Heart right ventricle (tissue), 16 donors: Measurements from ENCODE around the gene HK3. TPM values are rescaled to one million over a fixed set of nuclear protein-coding genes. Genes with fewer than 3 reads are reported as not detected.

Experiments used
- ATAC-seq, 8 donors: fragments of 200-7000 bp; cut with Tn5 transposase; one replicate each; pipeline ENCODE4 v1.9.1; 2020; ENCODE audit warnings: mild to moderate bottlenecking in 8 of 8, moderate library complexity in 8 of 8, moderate number of reproducible peaks in 1 of 8
- DNase-seq, 2 donors: peaks; one replicate each; pipeline ENCODE4 v3.0.0-alpha.2; 2020
- H3K27ac ChIP-seq, 10 donors: fragments of 200-600 bp; sonication (generic) in 2 of 10; one replicate each; pipeline versions ENCODE4 v1.5.0 to v1.8.0; 2020 to 2022; ENCODE audit warnings: mild to moderate bottlenecking in 3 of 10
- H3K27me3 ChIP-seq, 7 donors: fragments of 200-600 bp; one replicate each; pipeline ENCODE4 v1.8.0; 2021 to 2022; ENCODE audit warnings: mild to moderate bottlenecking in 2 of 7
- H3K36me3 ChIP-seq, 9 donors: fragments of 200-600 bp; sonication (generic) in 1 of 9; one replicate each; pipeline versions ENCODE4 v1.5.0 to v1.8.0; 2020 to 2022; ENCODE audit warnings: mild to moderate bottlenecking in 2 of 9
- H3K4me1 ChIP-seq, 9 donors: fragments of 200-600 bp; sonication (generic) in 1 of 9; one replicate each; pipeline versions ENCODE4 v1.5.0 to v1.8.0; 2020 to 2022; ENCODE audit warnings: mild to moderate bottlenecking in 4 of 9
- H3K4me3 ChIP-seq, 10 donors: fragments of 200-600 bp; sonication (generic) in 2 of 10; one replicate each; pipeline versions ENCODE4 v1.5.0 to v1.8.0; 2020 to 2022; ENCODE audit warnings: mild to moderate bottlenecking in 7 of 10, moderate library complexity in 2 of 10
- H3K9me3 ChIP-seq, 11 donors: fragments of 200-600 bp in 10 of 11; sonication (generic) in 2 of 11; one replicate each; pipeline versions ENCODE4 v1.5.0 to v1.8.0; 2013 to 2022; ENCODE audit warnings: mild to moderate bottlenecking in 2 of 11, control low read depth in 1 of 11, moderate library complexity in 1 of 11
- WGBS, 2 donors: extraction: QIAGEN DNeasy Blood & Tissue Kit; methylation state at CpG; one replicate each; pipeline ENCODE4 v1.1.7; 2013; ENCODE audit warnings: inconsistent platforms in 1 of 2; 5-methylcytosine and 5-hydroxymethylcytosine counted together
- intact Hi-C, 10 donors: fragments of 100-400 bp; cut with DNase I; formaldehyde crosslinking; loops; one replicate each; pipeline versions ENCODE4 v1.11.1 to v1.14.2; 2022
- polyA plus RNA-seq, 2 donors: library from polyadenylated mRNA; stranded (reverse); fragments of 200-250 nt; gene quantifications; one replicate each; pipeline ENCODE4 v1.2.3, GENCODE V29; 2013
- total RNA-seq, 10 donors: library from RNA; stranded (reverse); fragmentation: NEBNext Ultra II Directional in 3 of 10; extraction: Animal tissue kit (Norgen Biotek cat#: 25700) in 3 of 10; gene quantifications; one replicate each; pipeline versions ENCODE4 v1.2.1 to v1.2.4, GENCODE V29; 2021 to 2023
- TF ChIP-seq, protein P1 (sequence below), 9 donors: fragments of 200-600 bp; sonication (generic) in 2 of 9; IDR thresholded peaks; one replicate each; pipeline versions ENCODE4 v1.5.0 to v1.8.0; 2021 to 2022; ENCODE audit warnings: antibody characterized with exemption in 9 of 9, mild to moderate bottlenecking in 5 of 9, moderate library complexity in 1 of 9
- donor health status: Arrhythmogenic right ventricular cardiomyopathy.
- donor health status: ischemic (EF 13 %, LVEDD 7.1; RV severe dilation, severe dysfunction).
- donor health status: healthy with polysubstance abuse.
- donor health status: DM: no; HTN: yes; CAD: no.
- donor health status: DM: no; HTN: no; CAD: no.
- donor health status: ischemic (EF 25% LVEDD 6.9; RV normal size, moderate dysfunction).
- donor health status: ischemic (EF 25% LVEDD 5.7; RV mildly dilated, moderate dysfunction).
- donor health status: healthy.
- donor health status: DM: yes; HTN: yes; CAD: no.
- donor health status: Ischemic cardiomyopathy.
- donor health status: ischemic (EF 35%, LVEDD 5.7; RV mildly dilated, moderate dysfunction).
- donor health status: nonischemic (EF 11% LVEDD 7.7; RV severe dilation, severe dysfunction).
- donor health status: DM: yes; HTN: yes; CAD: no.
- donor health status: PGD.
- donor health status: ischemic (EF 29% LVEDD 5.4; RV normal size, mild dysfunction).
- donor health status: nonischemic (EF 23%, LVEDD 6.1; RV moderate dilation, normal function).

The HK3 gene
- total and polyA plus RNA-seq, 12 donors: 0.68 to 18.7 (median 4.2) TPM

DNA sequence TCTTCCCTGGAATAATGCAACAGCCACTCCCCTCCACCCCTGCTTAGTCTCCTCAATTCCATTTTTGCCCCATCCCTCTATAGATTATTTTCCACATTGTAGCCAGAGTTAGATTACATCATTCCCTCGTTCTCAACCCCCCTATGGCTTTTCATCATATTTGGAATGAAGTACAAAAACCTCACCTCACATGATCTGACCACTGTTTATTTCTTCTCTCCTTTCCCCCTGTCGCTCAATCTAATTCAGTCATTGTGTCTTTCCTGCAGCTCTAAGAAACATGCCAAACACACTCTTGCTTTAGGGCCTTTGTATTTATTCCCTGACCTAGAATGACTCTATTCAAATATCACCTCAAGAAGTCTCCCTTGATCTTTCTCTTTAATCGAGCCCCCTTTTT, 22.6 kb upstream of the HK3 start:
- Histone ChIP-seq H3K27me3 (no peaks in the 10 kb centered on the region), H3K27ac (no peak overlapping the region), H3K9me3 (no peaks in the 10 kb centered on the region), H3K4me3 (no peak overlapping the region), H3K4me1 (no peaks in the 10 kb centered on the region), H3K36me3 (peaks cover 0 to 47% (median 0%) of the 10 kb centered on the region in 9 donors)
- intact Hi-C loops: no loop called here
- TF ChIP-seq, protein P1, sequence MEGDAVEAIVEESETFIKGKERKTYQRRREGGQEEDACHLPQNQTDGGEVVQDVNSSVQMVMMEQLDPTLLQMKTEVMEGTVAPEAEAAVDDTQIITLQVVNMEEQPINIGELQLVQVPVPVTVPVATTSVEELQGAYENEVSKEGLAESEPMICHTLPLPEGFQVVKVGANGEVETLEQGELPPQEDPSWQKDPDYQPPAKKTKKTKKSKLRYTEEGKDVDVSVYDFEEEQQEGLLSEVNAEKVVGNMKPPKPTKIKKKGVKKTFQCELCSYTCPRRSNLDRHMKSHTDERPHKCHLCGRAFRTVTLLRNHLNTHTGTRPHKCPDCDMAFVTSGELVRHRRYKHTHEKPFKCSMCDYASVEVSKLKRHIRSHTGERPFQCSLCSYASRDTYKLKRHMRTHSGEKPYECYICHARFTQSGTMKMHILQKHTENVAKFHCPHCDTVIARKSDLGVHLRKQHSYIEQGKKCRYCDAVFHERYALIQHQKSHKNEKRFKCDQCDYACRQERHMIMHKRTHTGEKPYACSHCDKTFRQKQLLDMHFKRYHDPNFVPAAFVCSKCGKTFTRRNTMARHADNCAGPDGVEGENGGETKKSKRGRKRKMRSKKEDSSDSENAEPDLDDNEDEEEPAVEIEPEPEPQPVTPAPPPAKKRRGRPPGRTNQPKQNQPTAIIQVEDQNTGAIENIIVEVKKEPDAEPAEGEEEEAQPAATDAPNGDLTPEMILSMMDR (IDR thresholded peaks at IDR 0.05): no peak
- ATAC-seq (no peak), DNase-seq (no peak)
- 91% methylated on average over 3 of the region's 3 CpGs for WGBS, 2 donors

DNA sequence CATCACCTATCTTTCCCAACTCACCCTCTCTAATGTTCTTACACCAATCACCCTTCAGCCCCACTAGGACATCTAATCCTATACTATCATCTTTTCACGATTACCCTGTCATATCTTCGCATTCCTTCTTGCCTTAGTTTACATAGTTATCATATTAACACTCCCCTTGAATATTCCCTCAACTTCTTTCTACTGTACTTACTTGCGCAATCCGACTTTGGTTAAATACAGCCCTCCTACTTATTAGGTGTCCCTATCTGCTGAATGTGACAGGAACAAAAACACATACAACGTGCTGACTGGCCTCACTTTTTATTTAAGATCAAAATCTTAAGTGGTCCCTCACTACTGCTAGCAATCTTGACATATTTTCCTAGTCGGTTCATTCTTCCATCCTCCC, 19.5 kb upstream of the HK3 start:
- WGBS, 2 donors: 87 to 91% methylated on average over 6 of the region's 6 CpGs
- Histone ChIP-seq H3K27ac (no peak overlapping the region), H3K36me3 (peaks cover 0 to 62% (median 0%) of the 10 kb centered on the region in 9 donors), H3K4me3 (no peak overlapping the region), H3K27me3 (no peaks in the 10 kb centered on the region), H3K4me1 (no peaks in the 10 kb centered on the region), H3K9me3 (no peaks in the 10 kb centered on the region)
- DNase-seq (no peak), ATAC-seq (no peak)
- intact Hi-C loops: no loop called here
- TF ChIP-seq, protein P1 (IDR thresholded peaks at IDR 0.05): no peak

DNA sequence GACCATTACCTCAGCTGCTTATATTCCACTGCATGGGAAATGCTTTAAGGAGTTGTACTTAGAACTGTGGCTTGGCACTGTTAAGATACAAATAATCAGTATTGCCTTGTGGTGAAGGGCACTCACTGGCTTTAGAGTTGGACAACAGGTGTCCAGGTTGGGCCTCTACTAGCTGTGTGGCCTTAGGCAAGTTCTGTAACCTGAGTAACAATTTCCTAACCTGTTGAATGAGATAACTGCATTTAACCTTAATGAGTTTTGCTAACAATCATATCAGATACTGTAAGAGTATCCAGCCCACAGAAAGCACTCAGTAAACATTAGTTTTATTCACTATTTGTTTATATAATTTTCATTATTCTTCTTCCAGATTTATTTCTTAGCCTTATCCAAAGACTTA, 17.2 kb upstream of the HK3 start:
- no peak for ATAC-seq
- intact Hi-C loops: no loop called here
- TF ChIP-seq, protein P1 (IDR thresholded peaks at IDR 0.05): no peak
- no peak for DNase-seq
- H3K9me3 ChIP-seq: no peaks in the 10 kb centered on the region
- peaks cover 0 to 56% (median 5%) of the 10 kb centered on the region in 9 donors for H3K36me3 ChIP-seq
- no peaks in the 10 kb centered on the region for H3K4me1 ChIP-seq
- peak overlapping the region in 1 of 10 donors; percentile 17 for H3K27ac ChIP-seq
- H3K4me3 ChIP-seq: no peak overlapping the region
- H3K27me3 ChIP-seq: no peaks in the 10 kb centered on the region

DNA sequence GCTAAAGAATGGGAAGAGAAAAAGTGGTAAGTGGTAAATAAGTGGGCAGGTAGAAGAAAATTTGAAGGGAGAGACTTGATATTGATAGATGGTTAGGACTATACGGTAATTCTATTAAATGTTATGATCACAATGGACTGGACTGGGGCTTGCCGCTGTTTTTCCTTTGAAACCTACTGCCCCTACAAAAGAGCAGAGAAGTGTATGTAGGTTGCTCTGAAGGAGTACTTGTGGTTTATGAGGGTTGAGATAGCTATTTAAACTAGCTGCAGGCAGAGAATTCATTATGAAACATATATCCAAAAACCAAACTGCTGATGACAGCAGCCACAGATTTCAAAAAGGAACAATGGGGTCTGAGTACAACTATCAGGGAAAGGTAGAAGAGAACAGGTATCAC, 16.8 kb upstream of the HK3 start:
- ATAC-seq (no peak), DNase-seq (no peak)
- 95 to 96% methylated on average over 2 of the region's 2 CpGs for WGBS, 2 donors
- intact Hi-C loops: no loop called here
- H3K27ac ChIP-seq: peak overlapping the region in 1 of 10 donors; percentile 17
- no peak overlapping the region for H3K4me3 ChIP-seq
- TF ChIP-seq, protein P1 (IDR thresholded peaks at IDR 0.05): no peak
- H3K27me3 ChIP-seq: no peaks in the 10 kb centered on the region
- no peaks in the 10 kb centered on the region for H3K4me1 ChIP-seq
- peaks cover 0 to 61% (median 5%) of the 10 kb centered on the region in 9 donors for H3K36me3 ChIP-seq
- H3K9me3 ChIP-seq: no peaks in the 10 kb centered on the region
